ENCODE measurements around the gene PRDM16. TPM values are rescaled to one million over a fixed set of nuclear protein-coding genes. Genes with fewer than 3 reads are reported as not detected.

PRDM16 gene
- total RNA-seq, 1 experiment from 2014 or later, result 0.04 TPM

GRCh38 chr1:3135073-3135702, 66.2 kb downstream of the PRDM16 start:
- Histone ChIP-seq H3K9ac (ENCODE audit: low read length) (no peak overlapping the region), H3K9me3 (ENCODE audit: low read length) (no peaks in the 10 kb centered on the region), H3K4me2 (ENCODE audit: low read length) (no peak overlapping the region), H4K20me1 (ENCODE audit: low read length) (no peaks in the 10 kb centered on the region), H3K27ac (ENCODE audit: low read length) (no peak overlapping the region), H2AFZ (ENCODE audit: low read length) (no peak overlapping the region), H3F3A (ENCODE audit: low read length, unreplicated experiment) (no peaks in the 10 kb centered on the region), H3K27me3 (ENCODE audit: low read length) (peaks cover 100% of the 10 kb centered on the region), H3K4me3 (ENCODE audit: low read length) (no peak overlapping the region), H3K9me2 (replicated peaks; ENCODE audit: low read length) (no peaks in the 10 kb centered on the region), H3K4me1 (ENCODE audit: insufficient read depth, low read length) (0 out of 2 replicates have a peak, but pooled peaks cover 6% of the 10 kb centered on the region), H3K36me3 (ENCODE audit: low read depth, low read length) (no peaks in the 10 kb centered on the region), H3K79me2 (ENCODE audit: low read length) (no peaks in the 10 kb centered on the region)
- ChIA-PET POLR2A (ENCODE audit: unreplicated experiment) (no interaction called here), CTCF (no interaction called here)
- no peak for ATAC-seq
- DNase-seq, result no peak
- intact Hi-C loops (cut with micrococcal nuclease), result no loop called here
- TF ChIP-seq EZH2 (IDR thresholded peaks at IDR 0.05; ENCODE audit: low read length, unreplicated experiment), result no peak
- no TSS peak for BruUV-seq (replicated peaks)

- BruUV-seq (replicated peaks), result no TSS peak
- no peak for DNase-seq
- TF ChIP-seq EZH2phosphoT487 (IDR thresholded peaks at IDR 0.05; ENCODE audit: borderline replicate concordance, low read length), result no peak
- TF ChIP-seq CTCF (conservative IDR thresholded peaks at IDR 0.05; ENCODE audit: low read depth, low read length), result no peak
- no peak for TF ChIP-seq EZH2 (IDR thresholded peaks at IDR 0.05; ENCODE audit: low read length, unreplicated experiment)
- intact Hi-C loops (cut with micrococcal nuclease), result no loop called here
- Histone ChIP-seq H3K27ac (ENCODE audit: low read length) (no peak overlapping the region), H3K9ac (ENCODE audit: low read length) (no peak overlapping the region), H3K79me2 (ENCODE audit: low read length) (no peaks in the 10 kb centered on the region), H3K4me1 (ENCODE audit: insufficient read depth, low read length) (0 out of 2 replicates have a peak, but pooled peaks cover 6% of the 10 kb centered on the region), H3K9me2 (replicated peaks; ENCODE audit: low read length) (no peaks in the 10 kb centered on the region), H3K9me3 (ENCODE audit: low read length) (no peaks in the 10 kb centered on the region), H3F3A (ENCODE audit: low read length, unreplicated experiment) (no peaks in the 10 kb centered on the region), H3K27me3 (ENCODE audit: low read length) (peaks cover 100% of the 10 kb centered on the region), H3K36me3 (ENCODE audit: low read depth, low read length) (no peaks in the 10 kb centered on the region), H3K4me3 (ENCODE audit: low read length) (no peak overlapping the region), H3K4me2 (ENCODE audit: low read length) (no peak overlapping the region), H4K20me1 (ENCODE audit: low read length) (no peaks in the 10 kb centered on the region), H2AFZ (ENCODE audit: low read length) (no peak overlapping the region)
- ChIA-PET CTCF (no interaction called here), POLR2A (ENCODE audit: unreplicated experiment) (interaction anchor here (0.6 kb wide), 1 partner anchor 34 kb away, joined by 3 read pairs; no protein-coding TSS in a partner anchor)
- no peak for ATAC-seq
Measured at GRCh38 chr1:3135744-3136455, 66.9 kb downstream of the PRDM16 start.

- H3K27me3 ChIP-seq (ENCODE audit: low read length), result peaks cover 100% of the 10 kb centered on the region
- no peak overlapping the region for H3K4me3 ChIP-seq (ENCODE audit: low read length)
- BruUV-seq (replicated peaks), result no TSS peak
- ATAC-seq (no peak), DNase-seq (no peak)
- H3F3A ChIP-seq (ENCODE audit: low read length, unreplicated experiment), result no peaks in the 10 kb centered on the region
- POLR2A ChIA-PET (ENCODE audit: unreplicated experiment), result no interaction called here
- intact Hi-C loops (cut with micrococcal nuclease), result no loop called here
- TF ChIP-seq CTCF (conservative IDR thresholded peaks at IDR 0.05; ENCODE audit: low read depth, low read length), result no peak
- no peaks in the 10 kb centered on the region for H3K9me2 ChIP-seq (replicated peaks; ENCODE audit: low read length)
- H3K79me2 ChIP-seq (ENCODE audit: low read length), result no peaks in the 10 kb centered on the region
- no peak overlapping the region for H3K4me2 ChIP-seq (ENCODE audit: low read length)
- no peaks in the 10 kb centered on the region for H3K36me3 ChIP-seq (ENCODE audit: low read depth, low read length)
- H4K20me1 ChIP-seq (ENCODE audit: low read length), result no peaks in the 10 kb centered on the region
- no peaks in the 10 kb centered on the region for H3K9me3 ChIP-seq (ENCODE audit: low read length)
- H3K9ac ChIP-seq (ENCODE audit: low read length), result no peak overlapping the region
- H3K4me1 ChIP-seq (ENCODE audit: insufficient read depth, low read length), result 0 out of 2 replicates have a peak, but pooled peaks cover 6% of the 10 kb centered on the region
- CTCF ChIA-PET, result no interaction called here
- no peak overlapping the region for H3K27ac ChIP-seq (ENCODE audit: low read length)
- no peak overlapping the region for H2AFZ ChIP-seq (ENCODE audit: low read length)
Measured at GRCh38 chr1:3136532-3136931, 67.5 kb downstream of the PRDM16 start.
